Measurements from ENCODE around the gene HIBADH.

HIBADH gene

GRCh38 chr7:27634671-27635493 lies 27.8 kb downstream of the HIBADH start:
- DNase-seq = no peak

- DNase-seq = no peak
These were observed 29.6 kb downstream of the HIBADH start for GRCh38 chr7:27633062-27633461.

- DNase-seq = no peak
These were observed 31.3 kb downstream of the HIBADH start for GRCh38 chr7:27631391-27631790.

- no peak for DNase-seq
These were observed 35.5 kb downstream of the HIBADH start for GRCh38 chr7:27627146-27627545.

- DNase-seq = no peak
These were observed 43.2 kb downstream of the HIBADH start for GRCh38 chr7:27619492-27619891.

GRCh38 chr7:27617651-27618381 lies 44.9 kb downstream of the HIBADH start:
- no peak for DNase-seq

- DNase-seq = no peak
These were observed 45.7 kb downstream of the HIBADH start for GRCh38 chr7:27616914-27617548.

- DNase-seq = no peak
These were observed 46.5 kb downstream of the HIBADH start for GRCh38 chr7:27616186-27616491.

GRCh38 chr7:27615420-27616185 lies 47.1 kb downstream of the HIBADH start:
- no peak for DNase-seq

- no peak for DNase-seq
These were observed 48.6 kb downstream of the HIBADH start for GRCh38 chr7:27614095-27614494.

GRCh38 chr7:27611059-27611458 lies 51.6 kb downstream of the HIBADH start:
- DNase-seq = peak; percentile 55 to 97 (median 85)

GRCh38 chr7:27608776-27609495 lies 53.7 kb downstream of the HIBADH start:
- DNase-seq = peak in 1 of 3 experiments; percentile 20

GRCh38 chr7:27607210-27607606 lies 55.5 kb downstream of the HIBADH start:
- DNase-seq = no peak

GRCh38 chr7:27606270-27607209 lies 56.1 kb downstream of the HIBADH start:
- peak; percentile 41 to 87 (median 77) for DNase-seq

- peak in 2 of 3 experiments; percentile 29 to 65 for DNase-seq
These were observed 56.9 kb downstream of the HIBADH start for GRCh38 chr7:27605689-27606269.

GRCh38 chr7:27605283-27605682 lies 57.4 kb downstream of the HIBADH start:
- DNase-seq = no peak

- DNase-seq = peak in 1 of 3 experiments; percentile 49
These were observed 58.9 kb downstream of the HIBADH start for GRCh38 chr7:27603813-27604212.

GRCh38 chr7:27602766-27603165 lies 59.9 kb downstream of the HIBADH start:
- DNase-seq = no peak

GRCh38 chr7:27601217-27601616 lies 61.5 kb downstream of the HIBADH start:
- DNase-seq = no peak

- no peak for DNase-seq
These were observed 62.4 kb downstream of the HIBADH start for GRCh38 chr7:27600247-27600646.

GRCh38 chr7:27595009-27595408 lies 67.7 kb downstream of the HIBADH start:
- no peak for DNase-seq

Measured in NCI-H1417 (cell line).